Forelimb muscle (tissue), 1 donor: ENCODE data around the gene DCP1B. TPM values are rescaled to one million over a fixed set of nuclear protein-coding genes. Genes with fewer than 3 reads are reported as not detected.

Experiments
- DNase-seq: peaks from one replicate; pipeline ENCODE4 v3.0.0-alpha.2; 2013; ENCODE audit warnings: low read depth
- polyA plus RNA-seq: library from polyadenylated mRNA; unstranded; fragments of 120-200 nt; gene quantifications from one replicate; pipeline ENCODE4 v1.2.1, GENCODE V29; 2013; ENCODE audit not compliant: insufficient read length

Gene DCP1B
- polyA plus RNA-seq, 1 donor: 13.8 TPM

GRCh38 chr12:1919763-1920162, 84.5 kb downstream of the DCP1B start:
- DNase-seq: no peak

- no peak for DNase-seq
Measured at GRCh38 chr12:1919284-1919683, 85.0 kb downstream of the DCP1B start.

- no peak for DNase-seq
Measured at GRCh38 chr12:1918884-1919236, 85.4 kb downstream of the DCP1B start.

- no peak for DNase-seq
Measured at GRCh38 chr12:1918081-1918883, 86.0 kb downstream of the DCP1B start, which contains the start of gene CACNA2D4. CACNA2D4 (minus strand) TSS chr12:1918652; CDS start chr12:1918473, 179 bp downstream.

- DNase-seq: no peak
Measured at GRCh38 chr12:1917172-1918070, 86.8 kb downstream of the DCP1B start.

- no peak for DNase-seq
Measured at GRCh38 chr12:1916371-1917171, 87.7 kb downstream of the DCP1B start.

GRCh38 chr12:1915082-1915968, 88.9 kb downstream of the DCP1B start:
- no peak for DNase-seq

GRCh38 chr12:1914114-1914911, 89.9 kb downstream of the DCP1B start:
- no peak for DNase-seq

- no peak for DNase-seq
Measured at GRCh38 chr12:1913377-1914113, 90.7 kb downstream of the DCP1B start.

GRCh38 chr12:1912580-1913376, 91.5 kb downstream of the DCP1B start:
- no peak for DNase-seq

- no peak for DNase-seq
Measured at GRCh38 chr12:1911598-1912575, 92.4 kb downstream of the DCP1B start.

- DNase-seq: no peak
Measured at GRCh38 chr12:1910468-1910867, 93.8 kb downstream of the DCP1B start.

GRCh38 chr12:1908758-1909157, 95.5 kb downstream of the DCP1B start:
- DNase-seq: no peak

- no peak for DNase-seq
Measured at GRCh38 chr12:1907652-1908611, 96.3 kb downstream of the DCP1B start.

GRCh38 chr12:1906579-1906978, 97.7 kb downstream of the DCP1B start:
- DNase-seq: no peak

- DNase-seq: no peak
Measured at GRCh38 chr12:1904875-1905274, 99.4 kb downstream of the DCP1B start.
